Activated naive CD4-positive, alpha-beta T cell treated with anti-CD3 and anti-CD28 coated beads, Interleukin-2, amount 50 U/mL, for 72 hours (primary cell): ENCODE measurements around the gene GPR161. TPM values are rescaled to one million over a fixed set of nuclear protein-coding genes. Genes with fewer than 3 reads are reported as not detected.
"Not testable (repeated sequence)": the region's sequence is repeated elsewhere in the genome, so short reads cannot be mapped to it uniquely, and the experiment has no call there.

Experiments
- ATAC-seq, 2 donors: fragments of 150-1000 bp; cut with Tn5 transposase; 2 replicates each; pipeline ENCODE4 v1.10.0; 2021; ENCODE audit warnings: mild to moderate bottlenecking in 2 of 2, moderate library complexity in 2 of 2
- DNase-seq, 2 donors: peaks; one replicate each; pipeline ENCODE4 v3.0.0; 2021 to 2022; ENCODE audit warnings: low spot score in 2 of 2
- H3K27ac Mint-ChIP-seq, 2 donors: one replicate each; pipeline ENCODE4 v1.8.0; 2022; ENCODE audit warnings: mild to moderate bottlenecking in 2 of 2, mixed read lengths in 2 of 2
- H3K36me3 Mint-ChIP-seq, 2 donors: one replicate each; pipeline ENCODE4 v1.8.0; 2022; ENCODE audit warnings: mixed read lengths in 2 of 2
- H3K9me3 Mint-ChIP-seq, 2 donors: one replicate each; pipeline ENCODE4 v1.8.0; 2022; ENCODE audit warnings: mixed read lengths in 2 of 2
- total RNA-seq, 2 donors: library from RNA; stranded (reverse); gene quantifications; one replicate each; pipeline ENCODE4 v1.2.3, GENCODE V29; 2022

The GPR161 gene, protein sequence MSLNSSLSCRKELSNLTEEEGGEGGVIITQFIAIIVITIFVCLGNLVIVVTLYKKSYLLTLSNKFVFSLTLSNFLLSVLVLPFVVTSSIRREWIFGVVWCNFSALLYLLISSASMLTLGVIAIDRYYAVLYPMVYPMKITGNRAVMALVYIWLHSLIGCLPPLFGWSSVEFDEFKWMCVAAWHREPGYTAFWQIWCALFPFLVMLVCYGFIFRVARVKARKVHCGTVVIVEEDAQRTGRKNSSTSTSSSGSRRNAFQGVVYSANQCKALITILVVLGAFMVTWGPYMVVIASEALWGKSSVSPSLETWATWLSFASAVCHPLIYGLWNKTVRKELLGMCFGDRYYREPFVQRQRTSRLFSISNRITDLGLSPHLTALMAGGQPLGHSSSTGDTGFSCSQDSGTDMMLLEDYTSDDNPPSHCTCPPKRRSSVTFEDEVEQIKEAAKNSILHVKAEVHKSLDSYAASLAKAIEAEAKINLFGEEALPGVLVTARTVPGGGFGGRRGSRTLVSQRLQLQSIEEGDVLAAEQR
- under 1 TPM; 0.34 to 0.53 TPM for total RNA-seq

DNA sequence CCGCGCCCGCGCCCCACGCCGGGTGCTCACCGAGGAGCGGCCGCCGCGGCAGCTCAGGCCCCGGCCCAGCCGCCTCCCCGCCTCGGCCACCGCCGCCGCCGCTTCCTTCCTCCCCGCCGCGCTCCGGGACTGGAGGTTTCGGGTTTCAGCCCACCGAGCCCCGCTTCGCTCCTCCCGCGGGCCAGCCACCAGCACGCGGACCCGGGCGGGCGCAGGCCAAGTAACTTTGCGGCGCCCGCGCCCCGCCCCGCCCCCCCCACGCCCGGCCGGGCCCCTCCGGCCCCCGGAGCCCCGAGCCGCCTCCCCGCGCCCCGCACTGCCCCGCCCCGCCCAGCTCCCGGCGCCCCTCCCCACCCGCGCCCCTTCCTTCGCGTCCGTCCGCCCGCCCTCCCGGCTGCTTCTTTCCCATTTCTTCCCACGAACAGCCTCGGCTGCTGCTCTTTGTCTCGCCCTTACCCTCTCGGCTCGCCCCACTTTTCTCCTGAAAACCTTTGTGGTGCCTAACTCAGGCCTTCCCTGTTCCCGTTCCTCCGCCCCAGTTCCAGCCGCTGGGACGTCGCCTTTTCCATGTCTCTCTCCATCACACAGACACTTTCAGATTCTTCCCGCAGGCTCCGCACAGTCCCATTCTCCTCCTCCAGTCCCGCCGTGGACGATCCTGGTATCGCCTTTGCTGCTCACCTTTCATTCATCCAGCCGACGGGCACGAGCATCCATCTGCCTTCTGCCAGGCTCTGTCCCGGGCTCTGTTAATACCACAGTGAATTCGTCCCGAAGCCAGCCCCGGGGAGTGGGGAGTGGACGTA, at the start of gene GPR161:
GPR161 (minus strand) TSS at position 222 of the 806 bp plus-strand sequence. CDS start 32,080 bp downstream, outside the sequence.
- ATAC-seq (peak; percentile 3 to 47), DNase-seq (peak in 1 of 2 donors; percentile 24)
- peaks cover 7% of the 10 kb centered on the region in 2 donors for H3K36me3 Mint-ChIP-seq
- H3K9me3 Mint-ChIP-seq: no peaks in the 10 kb centered on the region
- peak within 1 kb of the TSS; percentile 12 to 83 for H3K27ac Mint-ChIP-seq

DNA sequence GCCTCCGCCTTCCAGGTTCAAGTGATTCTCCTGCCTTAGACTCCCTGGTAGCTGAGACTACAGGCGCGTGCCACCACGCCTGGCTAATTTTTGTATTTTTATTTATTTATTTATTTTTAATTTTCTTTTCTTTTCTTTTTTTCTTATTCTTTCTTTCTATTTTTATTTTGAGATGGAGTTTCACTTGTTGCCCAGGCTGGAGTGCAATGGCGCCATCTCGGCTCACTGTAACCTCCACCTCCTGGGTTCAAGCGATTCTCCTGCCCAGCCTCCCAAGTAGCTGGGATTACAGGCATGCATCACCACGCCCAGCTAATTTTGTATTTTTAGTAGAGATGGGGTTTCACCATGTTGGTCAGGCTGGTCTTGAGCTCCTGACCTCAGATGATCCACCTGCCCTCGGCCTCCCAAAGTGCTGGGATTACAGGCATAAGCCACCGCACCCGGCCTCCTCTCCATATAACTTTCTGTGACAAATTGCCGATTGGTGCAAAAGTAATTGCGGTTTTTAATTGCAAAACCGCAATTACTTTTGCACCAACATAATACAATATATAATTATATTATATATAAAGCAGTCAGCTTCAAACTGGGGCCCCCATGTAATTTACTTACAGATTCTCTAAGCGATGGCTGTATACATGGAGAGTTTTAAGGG, 44.5 kb upstream of the GPR161 start:
- H3K27ac Mint-ChIP-seq, ATAC-seq, H3K36me3 Mint-ChIP-seq, DNase-seq, H3K9me3 Mint-ChIP-seq: not testable (repeated sequence)

GRCh38 chr1:168180148-168180524, 43.4 kb upstream of the GPR161 start:
- ATAC-seq (no peak), DNase-seq (no peak)
- no peak overlapping the region for H3K27ac Mint-ChIP-seq
- H3K36me3 Mint-ChIP-seq: no peaks in the 10 kb centered on the region
- no peaks in the 10 kb centered on the region for H3K9me3 Mint-ChIP-seq

GRCh38 chr1:168179438-168180147, 42.9 kb upstream of the GPR161 start:
- Mint-ChIP-seq H3K9me3 (no peaks in the 10 kb centered on the region), H3K27ac (no peak overlapping the region), H3K36me3 (no peaks in the 10 kb centered on the region)
- DNase-seq: no peak
- ATAC-seq: no peak

DNA sequence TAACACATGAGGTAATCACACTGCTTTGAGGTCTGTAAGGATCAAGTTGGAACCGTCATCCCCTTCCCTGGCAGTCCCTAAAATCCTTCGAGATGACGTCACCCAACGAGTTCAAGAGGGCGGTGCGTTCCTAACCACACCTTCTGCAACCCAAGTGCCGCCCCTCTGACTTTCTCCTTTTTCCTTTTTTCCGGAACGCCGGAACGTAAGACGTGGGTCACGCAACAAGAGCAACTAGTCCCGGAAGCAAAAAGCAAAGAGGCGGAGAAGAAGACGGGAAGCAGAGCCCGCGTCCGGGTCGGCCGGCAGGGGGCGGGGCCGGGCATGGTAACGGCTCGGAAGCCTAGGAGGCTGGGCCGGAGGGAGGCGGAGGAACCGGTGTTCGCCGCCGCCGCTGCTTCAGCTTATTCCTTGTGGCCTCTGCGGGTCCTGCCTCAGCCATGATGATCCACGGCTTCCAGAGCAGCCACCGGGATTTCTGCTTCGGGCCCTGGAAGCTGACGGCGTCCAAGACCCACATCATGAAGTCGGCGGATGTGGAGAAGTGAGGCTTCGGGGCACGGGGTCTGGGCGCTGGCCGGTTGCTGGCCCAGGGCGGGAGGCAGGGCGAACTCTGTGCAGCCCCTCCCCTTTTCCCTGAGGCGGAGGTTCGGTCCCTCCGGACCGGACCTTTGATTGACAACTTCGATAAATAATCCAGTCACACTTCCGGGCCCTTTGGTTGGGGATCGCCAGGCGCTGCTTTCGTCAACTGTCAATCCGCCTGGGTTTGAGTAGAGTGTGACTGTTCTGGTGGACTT, 42.1 kb upstream of the GPR161 start, which contains the start of gene TIPRL:
TIPRL (plus strand) TSS at position 325 of the 800 bp plus-strand sequence; CDS start at position 441, 116 bp downstream.
- DNase-seq (peak; percentile 95 to 96), ATAC-seq (peak; percentile 85 to 93)
- Mint-ChIP-seq H3K27ac (no peak within 1 kb of the TSS), H3K36me3 (no peaks in the 10 kb centered on the region), H3K9me3 (no peaks in the 10 kb centered on the region)

DNA sequence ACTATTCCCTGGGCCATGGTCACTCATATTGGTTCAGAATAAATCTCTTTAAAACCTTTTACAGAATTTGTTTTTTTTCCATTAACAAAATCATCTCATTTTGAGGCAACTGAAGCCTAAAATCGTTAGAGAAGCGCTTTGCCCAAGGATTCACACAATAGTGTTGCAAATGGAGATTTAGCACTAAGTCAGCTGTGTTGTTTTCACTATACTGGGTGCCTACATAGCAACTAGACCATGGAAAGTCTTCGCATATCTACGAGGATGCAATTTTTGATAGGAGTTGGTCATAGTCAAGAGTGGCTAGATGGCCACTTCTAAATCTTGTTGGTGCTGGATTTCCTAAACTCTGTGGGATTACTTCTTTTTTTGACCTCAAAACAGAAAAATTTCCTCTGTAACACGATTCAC, 41.5 kb upstream of the GPR161 start:
- H3K9me3 Mint-ChIP-seq: no peaks in the 10 kb centered on the region
- ATAC-seq: no peak
- H3K27ac Mint-ChIP-seq: no peak overlapping the region
- no peak for DNase-seq
- no peaks in the 10 kb centered on the region for H3K36me3 Mint-ChIP-seq

GRCh38 chr1:168172250-168172915, 35.7 kb upstream of the GPR161 start:
- DNase-seq: no peak
- no peak for ATAC-seq
- H3K9me3 Mint-ChIP-seq: no peaks in the 10 kb centered on the region
- H3K27ac Mint-ChIP-seq: no peak overlapping the region
- H3K36me3 Mint-ChIP-seq: no peaks in the 10 kb centered on the region

GRCh38 chr1:168170564-168171508, 34.1 kb upstream of the GPR161 start:
- DNase-seq (no peak), ATAC-seq (no peak)
- Mint-ChIP-seq H3K9me3 (no peaks in the 10 kb centered on the region), H3K27ac (no peak overlapping the region), H3K36me3 (no peaks in the 10 kb centered on the region)

- ATAC-seq (no peak), DNase-seq (no peak)
- Mint-ChIP-seq H3K36me3 (no peaks in the 10 kb centered on the region), H3K27ac (no peak overlapping the region), H3K9me3 (no peaks in the 10 kb centered on the region)
Measured at GRCh38 chr1:168167806-168168205, 31.1 kb upstream of the GPR161 start.

- Mint-ChIP-seq H3K27ac (no peak overlapping the region), H3K9me3 (peaks cover 8 to 14% of the 10 kb centered on the region in 2 donors), H3K36me3 (peaks cover 12 to 20% of the 10 kb centered on the region in 2 donors)
- ATAC-seq: no peak
- DNase-seq: no peak
Measured at GRCh38 chr1:168164771-168165170, 28.0 kb upstream of the GPR161 start.

DNA sequence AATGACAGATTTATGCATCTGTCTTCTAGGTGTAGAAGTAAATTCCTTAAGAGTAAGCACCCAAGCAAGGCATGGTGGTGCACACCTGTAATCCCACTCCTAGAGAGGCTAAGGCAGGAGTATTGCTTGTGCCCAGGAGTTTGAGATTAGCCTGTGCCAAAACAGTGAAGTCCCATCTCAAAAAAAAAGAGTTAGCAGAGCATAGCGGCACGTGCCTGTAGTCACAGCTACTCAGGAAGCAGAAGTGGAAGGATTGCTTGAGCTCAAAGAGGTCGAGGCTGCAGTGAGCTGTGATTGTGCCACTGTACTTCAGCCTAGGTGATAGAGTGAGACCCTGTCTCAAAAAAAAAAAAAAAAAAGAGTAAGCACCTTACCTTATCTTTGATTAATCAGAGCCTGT, 26.9 kb upstream of the GPR161 start:
- H3K9me3 Mint-ChIP-seq: peaks cover 13 to 17% of the 10 kb centered on the region in 2 donors
- H3K27ac Mint-ChIP-seq: no peak overlapping the region
- H3K36me3 Mint-ChIP-seq: peaks cover 16 to 20% of the 10 kb centered on the region in 2 donors
- no peak for DNase-seq
- no peak for ATAC-seq

DNA sequence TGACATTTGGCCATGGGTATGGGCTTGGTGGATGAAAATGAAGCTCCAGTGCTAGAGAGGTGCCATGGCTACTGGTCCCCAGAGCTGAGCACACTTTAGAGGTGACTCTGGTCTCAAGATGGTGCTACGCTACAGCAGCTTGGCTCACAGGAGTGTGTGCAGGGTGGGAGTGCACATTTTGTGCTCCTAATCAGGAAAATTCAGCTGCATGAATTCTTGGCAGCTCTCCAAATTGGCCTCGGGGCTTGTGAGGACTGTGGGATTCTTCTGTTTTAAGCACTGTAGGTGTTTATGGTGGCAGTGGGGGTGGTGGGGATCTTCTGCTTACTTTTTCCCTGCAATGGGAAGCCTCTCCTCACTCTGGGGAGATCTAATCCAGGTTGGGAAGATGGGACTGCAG, 24.7 kb upstream of the GPR161 start:
- Mint-ChIP-seq H3K36me3 (peaks cover 25 to 29% of the 10 kb centered on the region in 2 donors), H3K9me3 (peaks cover 22 to 26% of the 10 kb centered on the region in 2 donors), H3K27ac (no peak overlapping the region)
- ATAC-seq (no peak), DNase-seq (no peak)

DNA sequence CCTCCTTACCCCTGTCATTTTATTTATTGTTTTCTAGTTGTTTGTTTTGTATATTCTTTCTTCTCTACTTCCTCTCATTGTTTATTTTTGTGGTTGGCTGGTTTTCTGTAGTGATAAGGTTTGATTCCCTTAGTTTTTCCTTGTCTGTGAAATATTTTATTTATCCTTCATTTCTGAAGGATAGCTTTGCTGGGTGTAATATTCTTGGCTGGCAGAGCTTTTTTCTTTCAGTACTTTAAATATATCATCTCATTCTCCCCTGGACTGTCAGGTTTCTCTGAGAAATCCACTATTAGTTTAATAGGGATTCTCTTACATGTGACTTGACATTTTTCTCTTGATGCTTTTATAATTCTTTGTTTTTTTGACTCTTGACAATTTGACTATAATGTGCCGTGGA, 23.2 kb upstream of the GPR161 start:
- H3K27ac Mint-ChIP-seq: no peak overlapping the region
- DNase-seq (no peak), ATAC-seq (no peak)
- H3K9me3 Mint-ChIP-seq: peaks cover 22 to 26% of the 10 kb centered on the region in 2 donors
- H3K36me3 Mint-ChIP-seq: peaks cover 25 to 29% of the 10 kb centered on the region in 2 donors

GRCh38 chr1:168159251-168159650, 22.5 kb upstream of the GPR161 start:
- DNase-seq (no peak), ATAC-seq (no peak)
- Mint-ChIP-seq H3K36me3 (peaks cover 25 to 29% of the 10 kb centered on the region in 2 donors), H3K9me3 (peaks cover 22 to 26% of the 10 kb centered on the region in 2 donors), H3K27ac (no peak overlapping the region)
